Measurements from ENCODE around the gene NXT1.

The NXT1 gene

DNA sequence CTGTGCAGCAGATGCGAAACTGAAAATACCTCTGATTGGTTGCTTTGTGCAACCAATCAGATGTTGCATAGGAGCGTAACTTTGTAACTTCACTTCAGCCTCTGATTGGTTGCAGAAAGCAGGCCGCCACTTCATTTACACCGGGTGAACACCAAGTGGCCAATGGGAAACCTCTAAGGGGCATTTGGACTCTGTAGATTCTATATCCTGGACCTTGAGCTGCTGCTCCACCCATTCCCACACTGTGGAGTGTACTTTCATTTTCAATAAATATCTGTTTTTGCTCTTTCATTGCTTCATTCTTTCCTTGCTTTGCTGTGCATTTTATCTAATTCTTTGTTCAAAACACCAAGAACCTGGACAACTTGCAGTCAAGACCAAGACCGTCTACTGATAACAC is 14.1 kb upstream of the NXT1 start:
- in situ Hi-C loops (cut with MboI; ENCODE audit: low sequenced_read_pairs, unreplicated experiment) = loop anchor here (25.0 kb wide), 1 partner anchor 649 kb away; no protein-coding TSS in a partner anchor
- no peak for DNase-seq (ENCODE audit: low spot score)
- TF ChIP-seq, protein P1, sequence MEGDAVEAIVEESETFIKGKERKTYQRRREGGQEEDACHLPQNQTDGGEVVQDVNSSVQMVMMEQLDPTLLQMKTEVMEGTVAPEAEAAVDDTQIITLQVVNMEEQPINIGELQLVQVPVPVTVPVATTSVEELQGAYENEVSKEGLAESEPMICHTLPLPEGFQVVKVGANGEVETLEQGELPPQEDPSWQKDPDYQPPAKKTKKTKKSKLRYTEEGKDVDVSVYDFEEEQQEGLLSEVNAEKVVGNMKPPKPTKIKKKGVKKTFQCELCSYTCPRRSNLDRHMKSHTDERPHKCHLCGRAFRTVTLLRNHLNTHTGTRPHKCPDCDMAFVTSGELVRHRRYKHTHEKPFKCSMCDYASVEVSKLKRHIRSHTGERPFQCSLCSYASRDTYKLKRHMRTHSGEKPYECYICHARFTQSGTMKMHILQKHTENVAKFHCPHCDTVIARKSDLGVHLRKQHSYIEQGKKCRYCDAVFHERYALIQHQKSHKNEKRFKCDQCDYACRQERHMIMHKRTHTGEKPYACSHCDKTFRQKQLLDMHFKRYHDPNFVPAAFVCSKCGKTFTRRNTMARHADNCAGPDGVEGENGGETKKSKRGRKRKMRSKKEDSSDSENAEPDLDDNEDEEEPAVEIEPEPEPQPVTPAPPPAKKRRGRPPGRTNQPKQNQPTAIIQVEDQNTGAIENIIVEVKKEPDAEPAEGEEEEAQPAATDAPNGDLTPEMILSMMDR (IDR thresholded peaks at IDR 0.05; ENCODE audit: borderline replicate concordance, control extremely low read depth, extremely low read depth, insufficient read depth, missing control alignments) = no peak

DNA sequence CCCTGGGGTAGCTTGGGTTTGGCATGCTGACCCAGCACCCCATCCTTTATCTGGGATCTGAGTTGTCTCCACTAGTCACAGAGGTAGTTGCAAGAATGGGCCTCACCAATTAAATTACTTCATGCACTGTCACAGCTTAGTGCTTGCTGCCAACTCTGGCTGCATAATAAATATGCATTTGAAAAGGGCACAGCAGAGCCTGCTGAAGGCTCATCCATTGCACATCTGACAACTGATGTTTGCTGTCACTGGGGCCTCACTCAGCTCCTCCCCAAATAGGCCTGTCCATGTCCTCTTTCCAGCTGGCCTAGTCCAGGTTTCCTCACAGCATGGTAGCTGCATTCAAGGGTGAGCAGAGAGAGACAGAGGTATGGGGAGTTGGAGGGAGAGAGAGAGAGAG is 13.3 kb upstream of the NXT1 start:
- DNase-seq (ENCODE audit: low spot score) = no peak
- in situ Hi-C loops (cut with MboI; ENCODE audit: low sequenced_read_pairs, unreplicated experiment) = loop anchor here (25.0 kb wide), 1 partner anchor 650 kb away; no protein-coding TSS in a partner anchor
- TF ChIP-seq, protein P1 (IDR thresholded peaks at IDR 0.05; ENCODE audit: borderline replicate concordance, control extremely low read depth, extremely low read depth, insufficient read depth, missing control alignments) = no peak

GRCh38 chr20:23339986-23340385 is 10.6 kb upstream of the NXT1 start:
- TF ChIP-seq, protein P1 (IDR thresholded peaks at IDR 0.05; ENCODE audit: borderline replicate concordance, control extremely low read depth, extremely low read depth, insufficient read depth, missing control alignments) = no peak
- in situ Hi-C loops (cut with MboI; ENCODE audit: low sequenced_read_pairs, unreplicated experiment) = loop anchor here (25.0 kb wide), 1 partner anchor 653 kb away; no protein-coding TSS in a partner anchor
- DNase-seq (ENCODE audit: low spot score) = no peak

DNA sequence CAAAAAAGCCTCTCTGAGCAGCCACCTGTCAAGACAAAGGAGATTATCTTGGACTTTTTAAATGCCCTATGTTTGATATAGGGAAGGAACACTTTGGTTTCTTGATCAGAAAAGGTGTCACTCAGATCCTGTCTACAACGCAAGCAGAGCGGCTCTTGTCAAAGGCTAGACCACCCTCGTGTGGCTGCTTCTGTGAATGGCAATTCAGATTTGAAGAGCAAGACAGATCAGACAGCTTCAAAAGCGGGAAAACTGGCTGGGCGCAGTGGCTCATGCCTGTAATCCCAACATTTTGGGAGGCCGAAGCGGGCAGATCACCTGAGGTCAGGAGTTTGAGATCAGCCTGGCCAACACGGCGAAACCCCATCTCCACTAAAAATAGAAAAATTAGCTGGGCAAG is 10.1 kb upstream of the NXT1 start:
- DNase-seq (ENCODE audit: low spot score) = peak; percentile 68
- in situ Hi-C loops (cut with MboI; ENCODE audit: low sequenced_read_pairs, unreplicated experiment) = loop anchor here (25.0 kb wide), 1 partner anchor 653 kb away; no protein-coding TSS in a partner anchor
- TF ChIP-seq, protein P1 (IDR thresholded peaks at IDR 0.05; ENCODE audit: borderline replicate concordance, control extremely low read depth, extremely low read depth, insufficient read depth, missing control alignments) = peak; percentile 29

- in situ Hi-C loops (cut with MboI; ENCODE audit: low sequenced_read_pairs, unreplicated experiment) = loop anchor here (25.0 kb wide), 1 partner anchor 654 kb away; no protein-coding TSS in a partner anchor
- TF ChIP-seq, protein P1 (IDR thresholded peaks at IDR 0.05; ENCODE audit: borderline replicate concordance, control extremely low read depth, extremely low read depth, insufficient read depth, missing control alignments) = no peak
- no peak for DNase-seq (ENCODE audit: low spot score)
Measured at GRCh38 chr20:23341073-23341472, 9.5 kb upstream of the NXT1 start.

DNA sequence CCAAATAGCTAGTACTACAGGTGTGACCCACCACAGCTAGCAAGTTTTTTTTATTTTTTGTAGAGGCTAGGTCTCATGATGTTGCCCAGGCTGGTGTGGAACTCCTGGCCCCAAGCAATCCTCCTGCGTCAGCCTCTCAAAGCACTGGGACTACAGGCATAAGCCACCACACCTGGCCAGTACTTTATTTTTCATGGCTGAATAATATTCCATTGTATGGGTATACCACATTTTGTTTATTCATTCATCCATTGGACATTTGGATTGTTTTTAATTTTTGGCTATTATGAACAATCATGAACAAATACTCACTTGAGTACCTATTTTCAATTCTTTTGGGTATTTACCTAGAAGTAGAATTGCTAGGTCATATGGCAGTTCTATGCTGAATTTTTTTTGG is 7.0 kb upstream of the NXT1 start:
- DNase-seq (ENCODE audit: low spot score) = no peak
- TF ChIP-seq, protein P1 (IDR thresholded peaks at IDR 0.05; ENCODE audit: borderline replicate concordance, control extremely low read depth, extremely low read depth, insufficient read depth, missing control alignments) = no peak
- in situ Hi-C loops (cut with MboI; ENCODE audit: low sequenced_read_pairs, unreplicated experiment) = loop anchor here (25.0 kb wide), 1 partner anchor 656 kb away; no protein-coding TSS in a partner anchor
